Neural progenitor cell (in vitro differentiated cells): ENCODE data around the gene RAX2. TPM values are rescaled to one million over a fixed set of nuclear protein-coding genes. Genes with fewer than 3 reads are reported as not detected.

Experiments
- DNase-seq: peaks from one replicate; pipeline ENCODE4 v3.0.0-alpha.2; 2016; ENCODE audit warnings: low spot score
- H2AFZ ChIP-seq: fragments of 200-600 bp; sonication (generic); replicated peaks from 2 replicates; pipeline ENCODE4 v1.6.1; 2016; ENCODE audit warnings: antibody characterized with exemption
- H3F3A ChIP-seq: fragments of 200-600 bp; sonication (generic); 2 replicates; pipeline ENCODE4 v1.6.1; 2016; ENCODE audit warnings: antibody characterized with exemption, low read depth
- H3K27ac ChIP-seq: fragments of 200-600 bp; sonication (generic); 2 replicates; pipeline ENCODE4 v1.5.1; 2016; ENCODE audit warnings: mild to moderate bottlenecking
- H3K27me3 ChIP-seq: fragments of 200-600 bp; sonication (generic); 2 replicates; pipeline ENCODE4 v1.6.1; 2016; ENCODE audit warnings: mild to moderate bottlenecking, moderate library complexity
- H3K36me3 ChIP-seq: fragments of 200-600 bp; sonication (generic); 2 replicates; pipeline ENCODE4 v1.5.1; 2016
- H3K4me1 ChIP-seq: fragments of 200-600 bp; sonication (generic); 2 replicates; pipeline ENCODE4 v1.6.1; 2016; ENCODE audit warnings: mixed run types
- H3K4me2 ChIP-seq: fragments of 200-600 bp; sonication (generic); 2 replicates; pipeline ENCODE4 v1.6.1; 2016
- H3K4me3 ChIP-seq: fragments of 200-600 bp; sonication (generic); 2 replicates; pipeline ENCODE4 v1.5.1; 2016
- H3K79me2 ChIP-seq: fragments of 200-600 bp; sonication (generic); 2 replicates; pipeline ENCODE4 v1.6.1; 2016; ENCODE audit warnings: low read depth
- H3K9ac ChIP-seq: fragments of 200-600 bp; sonication (generic); 2 replicates; pipeline ENCODE4 v1.6.1; 2016
- H3K9me3 ChIP-seq: fragments of 200-600 bp; sonication (generic); 2 replicates; pipeline ENCODE4 v1.5.1; 2016; ENCODE audit warnings: low read depth
- H4K20me1 ChIP-seq: fragments of 200-600 bp; sonication (generic); 2 replicates; pipeline ENCODE4 v1.6.1; 2016; ENCODE audit warnings: low read depth
- H3K27ac Mint-ChIP-seq: 3 replicates; pipeline ENCODE4 v1.8.0; 2021; ENCODE audit warnings: mixed read lengths
- H3K27me3 Mint-ChIP-seq: 2 replicates; pipeline ENCODE4 v1.8.0; 2022; ENCODE audit warnings: low read depth, mild to moderate bottlenecking, inconsistent platforms, moderate library complexity, mixed read lengths; ENCODE audit not compliant: insufficient read depth
- H3K36me3 Mint-ChIP-seq: 3 replicates; pipeline ENCODE4 v1.8.0; 2021; ENCODE audit warnings: mixed read lengths
- H3K4me1 Mint-ChIP-seq: 3 replicates; pipeline ENCODE4 v1.8.0; 2021; ENCODE audit warnings: mixed read lengths
- H3K4me3 Mint-ChIP-seq: 3 replicates; pipeline ENCODE4 v1.8.0; 2021; ENCODE audit warnings: mild to moderate bottlenecking, moderate library complexity, mixed read lengths
- H3K9me3 Mint-ChIP-seq: 3 replicates; pipeline ENCODE4 v1.8.0; 2020; ENCODE audit warnings: mixed read lengths
- EZH2 ChIP-seq: fragments of 200-600 bp; sonication (generic); IDR thresholded peaks from 2 replicates; pipeline ENCODE4 v1.6.1; 2017; ENCODE audit warnings: antibody characterized with exemption, mild to moderate bottlenecking, moderate library complexity
- EZH2phosphoT487 ChIP-seq: fragments of 200-600 bp; sonication (generic); IDR thresholded peaks from 2 replicates; pipeline ENCODE4 v1.6.1; 2017; ENCODE audit warnings: antibody characterized with exemption
- total RNA-seq: library from RNA; depleted of rRNA; stranded (reverse); fragments of >200 nt; gene quantifications from 2 replicates; pipeline ENCODE4 v1.2.3, GENCODE V29; 2015; ENCODE audit warnings: low replicate concordance
- TF ChIP-seq, protein P1 (sequence below): fragments of 200-600 bp; sonication (generic); IDR thresholded peaks from 2 replicates; pipeline ENCODE4 v1.5.1; 2017; ENCODE audit warnings: antibody characterized with exemption, mild to moderate bottlenecking

RAX2 gene
- total RNA-seq, 1 donor from 2014 or later = not detected

- no peak overlapping the region for H3K27ac Mint-ChIP-seq
- H3K27ac ChIP-seq = no peak overlapping the region
- H3K9me3 Mint-ChIP-seq = no peaks in the 10 kb centered on the region
- no peaks in the 10 kb centered on the region for H3K27me3 Mint-ChIP-seq
- H3K4me3 Mint-ChIP-seq = no peak overlapping the region
- H3K4me3 ChIP-seq = no peak overlapping the region
- no peaks in the 10 kb centered on the region for H3K36me3 ChIP-seq
- no peaks in the 10 kb centered on the region for H3K9me3 ChIP-seq
- H3K4me1 ChIP-seq = no peaks in the 10 kb centered on the region
- H4K20me1 ChIP-seq = no peaks in the 10 kb centered on the region
- H3K9ac ChIP-seq = no peak overlapping the region
- DNase-seq = no peak
- no peak overlapping the region for H2AFZ ChIP-seq
- no peak overlapping the region for H3K4me2 ChIP-seq
- H3K79me2 ChIP-seq = no peaks in the 10 kb centered on the region
- no peaks in the 10 kb centered on the region for H3K27me3 ChIP-seq
- no peaks in the 10 kb centered on the region for H3F3A ChIP-seq
- TF ChIP-seq EZH2 = no peak
- TF ChIP-seq EZH2phosphoT487 = no peak
- TF ChIP-seq, protein P1, sequence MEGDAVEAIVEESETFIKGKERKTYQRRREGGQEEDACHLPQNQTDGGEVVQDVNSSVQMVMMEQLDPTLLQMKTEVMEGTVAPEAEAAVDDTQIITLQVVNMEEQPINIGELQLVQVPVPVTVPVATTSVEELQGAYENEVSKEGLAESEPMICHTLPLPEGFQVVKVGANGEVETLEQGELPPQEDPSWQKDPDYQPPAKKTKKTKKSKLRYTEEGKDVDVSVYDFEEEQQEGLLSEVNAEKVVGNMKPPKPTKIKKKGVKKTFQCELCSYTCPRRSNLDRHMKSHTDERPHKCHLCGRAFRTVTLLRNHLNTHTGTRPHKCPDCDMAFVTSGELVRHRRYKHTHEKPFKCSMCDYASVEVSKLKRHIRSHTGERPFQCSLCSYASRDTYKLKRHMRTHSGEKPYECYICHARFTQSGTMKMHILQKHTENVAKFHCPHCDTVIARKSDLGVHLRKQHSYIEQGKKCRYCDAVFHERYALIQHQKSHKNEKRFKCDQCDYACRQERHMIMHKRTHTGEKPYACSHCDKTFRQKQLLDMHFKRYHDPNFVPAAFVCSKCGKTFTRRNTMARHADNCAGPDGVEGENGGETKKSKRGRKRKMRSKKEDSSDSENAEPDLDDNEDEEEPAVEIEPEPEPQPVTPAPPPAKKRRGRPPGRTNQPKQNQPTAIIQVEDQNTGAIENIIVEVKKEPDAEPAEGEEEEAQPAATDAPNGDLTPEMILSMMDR = no peak
- H3K36me3 Mint-ChIP-seq = peaks cover 12% of the 10 kb centered on the region
- no peaks in the 10 kb centered on the region for H3K4me1 Mint-ChIP-seq
Measured at GRCh38 chr19:3752492-3752891, 19.5 kb downstream of the RAX2 start.

DNA sequence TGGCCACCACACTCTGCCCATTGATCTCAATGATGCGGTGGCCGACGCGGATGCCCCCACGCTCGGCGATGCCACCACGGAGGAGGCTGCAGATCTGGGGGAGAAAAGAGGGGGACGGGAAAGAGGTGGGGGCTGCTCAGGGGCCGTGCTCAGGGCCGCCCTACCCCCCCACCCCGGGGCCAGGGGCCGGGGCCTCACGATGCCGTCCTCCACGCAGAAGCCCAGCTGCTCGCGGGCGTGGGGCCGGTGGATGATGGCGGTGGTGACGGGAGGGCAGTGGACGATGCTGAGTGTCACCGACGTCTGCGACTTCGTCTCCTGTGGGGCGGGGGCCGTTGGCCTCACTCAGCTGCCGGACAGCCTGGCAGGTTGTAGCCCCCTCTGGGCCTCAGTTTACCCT is 20.8 kb downstream of the RAX2 start:
- no peaks in the 10 kb centered on the region for H3K9me3 Mint-ChIP-seq
- no peaks in the 10 kb centered on the region for H3K4me1 ChIP-seq
- H3K9me3 ChIP-seq = no peaks in the 10 kb centered on the region
- no peak overlapping the region for H2AFZ ChIP-seq
- H3K9ac ChIP-seq = no peak overlapping the region
- H3K79me2 ChIP-seq = no peaks in the 10 kb centered on the region
- no peaks in the 10 kb centered on the region for H3K27me3 ChIP-seq
- no peak overlapping the region for H3K4me3 Mint-ChIP-seq
- no peak overlapping the region for H3K4me2 ChIP-seq
- no peak overlapping the region for H3K27ac Mint-ChIP-seq
- no peak for DNase-seq
- H3K4me3 ChIP-seq = no peak overlapping the region
- no peaks in the 10 kb centered on the region for H3F3A ChIP-seq
- no peaks in the 10 kb centered on the region for H3K36me3 ChIP-seq
- H3K4me1 Mint-ChIP-seq = no peaks in the 10 kb centered on the region
- no peaks in the 10 kb centered on the region for H3K27me3 Mint-ChIP-seq
- H3K27ac ChIP-seq = no peak overlapping the region
- peaks cover 11% of the 10 kb centered on the region for H3K36me3 Mint-ChIP-seq
- TF ChIP-seq EZH2 (no peak), EZH2phosphoT487 (no peak)
- TF ChIP-seq, protein P1 = no peak
- H4K20me1 ChIP-seq = no peaks in the 10 kb centered on the region

- H3K4me3 ChIP-seq = no peak overlapping the region
- no peaks in the 10 kb centered on the region for H3K79me2 ChIP-seq
- H3F3A ChIP-seq = no peaks in the 10 kb centered on the region
- Mint-ChIP-seq H3K27me3 (peaks cover 2% of the 10 kb centered on the region), H3K4me1 (no peaks in the 10 kb centered on the region), H3K36me3 (peaks cover 11% of the 10 kb centered on the region), H3K4me3 (no peak overlapping the region), H3K9me3 (no peaks in the 10 kb centered on the region), H3K27ac (peak overlapping the region; percentile 74)
- no peaks in the 10 kb centered on the region for H3K27me3 ChIP-seq
- no peaks in the 10 kb centered on the region for H4K20me1 ChIP-seq
- TF ChIP-seq EZH2 = no peak
- TF ChIP-seq EZH2phosphoT487 = no peak
- TF ChIP-seq, protein P1 = no peak
- no peak overlapping the region for H3K9ac ChIP-seq
- no peak overlapping the region for H3K27ac ChIP-seq
- H3K4me2 ChIP-seq = no peak overlapping the region
- no peaks in the 10 kb centered on the region for H3K4me1 ChIP-seq
- H2AFZ ChIP-seq = no peak overlapping the region
- no peaks in the 10 kb centered on the region for H3K36me3 ChIP-seq
- H3K9me3 ChIP-seq = no peaks in the 10 kb centered on the region
- DNase-seq = no peak
Measured at GRCh38 chr19:3750211-3750610, 21.8 kb downstream of the RAX2 start.
